Inferior parietal cortex (tissue), 1 donor: Measurements from ENCODE around the gene VAT1.

Experiments used
- DNase-seq: peaks from one replicate; pipeline ENCODE4 v3.0.0-alpha.2; 2016; ENCODE audit errors: extremely low spot score

The VAT1 gene

GRCh38 chr17:43027091-43028032 lies 5.2 kb upstream of the VAT1 start:
- DNase-seq = no peak

- DNase-seq = no peak
Measured at GRCh38 chr17:43026595-43026994, 4.4 kb upstream of the VAT1 start.

- no peak for DNase-seq
Measured at GRCh38 chr17:43025766-43026537, 3.8 kb upstream of the VAT1 start.

- DNase-seq = no peak
Measured at GRCh38 chr17:43025290-43025657, 3.1 kb upstream of the VAT1 start.

GRCh38 chr17:43024407-43025289 lies 2.5 kb upstream of the VAT1 start, which contains the start of gene RND2:
Gene RND2, plus strand, starts transcription at chr17:43025231. Its CDS starts 117 bp downstream, at chr17:43025348.
- DNase-seq = peak; percentile 94

- DNase-seq = peak; percentile 25
Measured at GRCh38 chr17:43020789-43021740, 1.1 kb downstream of the VAT1 start.

- no peak for DNase-seq
Measured at GRCh38 chr17:43020030-43020621, 2.1 kb downstream of the VAT1 start.

GRCh38 chr17:43019418-43019817 lies 2.8 kb downstream of the VAT1 start:
- no peak for DNase-seq

GRCh38 chr17:43018932-43019331 lies 3.3 kb downstream of the VAT1 start:
- DNase-seq = no peak

- no peak for DNase-seq
Measured at GRCh38 chr17:43018008-43018853, 4.0 kb downstream of the VAT1 start.

- no peak for DNase-seq
Measured at GRCh38 chr17:43016216-43016615, 6.0 kb downstream of the VAT1 start.

- DNase-seq = no peak
Measured at GRCh38 chr17:43015579-43015978, 6.6 kb downstream of the VAT1 start.

- no peak for DNase-seq
Measured at GRCh38 chr17:43014649-43015542, 7.3 kb downstream of the VAT1 start.

- DNase-seq = no peak
Measured at GRCh38 chr17:43014020-43014648, 8.1 kb downstream of the VAT1 start.

GRCh38 chr17:43013296-43013695 lies 8.9 kb downstream of the VAT1 start:
- no peak for DNase-seq

- DNase-seq = no peak
Measured at GRCh38 chr17:43011728-43012472, 10.3 kb downstream of the VAT1 start.
